Measurements from ENCODE around the gene CDH4. TPM values are rescaled to one million over a fixed set of nuclear protein-coding genes. Genes with fewer than 3 reads are reported as not detected.

CDH4 gene
- total RNA-seq, 2 donors from 2014 or later, result 0.07 to 0.94 TPM

- no peak overlapping the region for H3K27ac ChIP-seq
- H3K9me3 ChIP-seq, result no peaks in the 10 kb centered on the region
- no peak for TF ChIP-seq CTCF (IDR thresholded peaks at IDR 0.05)
- DNase-seq (ENCODE audit: low spot score), result no peak
- no peaks in the 10 kb centered on the region for H3K4me1 ChIP-seq
- H3K4me3 ChIP-seq, result no peak overlapping the region
- H3K36me3 ChIP-seq, result no peaks in the 10 kb centered on the region
- no peaks in the 10 kb centered on the region for H3K27me3 ChIP-seq
Measured at GRCh38 chr20:61299104-61299503, 47.0 kb downstream of the CDH4 start.

GRCh38 chr20:61299618-61300017, 47.6 kb downstream of the CDH4 start:
- Histone ChIP-seq H3K36me3 (no peaks in the 10 kb centered on the region), H3K4me3 (no peak overlapping the region), H3K27ac (no peak overlapping the region), H3K9me3 (no peaks in the 10 kb centered on the region), H3K27me3 (no peaks in the 10 kb centered on the region), H3K4me1 (no peaks in the 10 kb centered on the region)
- no peak for DNase-seq (ENCODE audit: low spot score)
- no peak for TF ChIP-seq CTCF (IDR thresholded peaks at IDR 0.05)

- no peaks in the 10 kb centered on the region for H3K27me3 ChIP-seq
- no peak for DNase-seq (ENCODE audit: low spot score)
- no peaks in the 10 kb centered on the region for H3K9me3 ChIP-seq
- H3K36me3 ChIP-seq, result no peaks in the 10 kb centered on the region
- H3K4me1 ChIP-seq, result no peaks in the 10 kb centered on the region
- TF ChIP-seq CTCF (IDR thresholded peaks at IDR 0.05), result no peak
- H3K4me3 ChIP-seq, result no peak overlapping the region
- no peak overlapping the region for H3K27ac ChIP-seq
Measured at GRCh38 chr20:61300293-61300692, 48.2 kb downstream of the CDH4 start.

GRCh38 chr20:61300709-61301108, 48.6 kb downstream of the CDH4 start:
- H3K9me3 ChIP-seq, result no peaks in the 10 kb centered on the region
- H3K36me3 ChIP-seq, result no peaks in the 10 kb centered on the region
- DNase-seq (ENCODE audit: low spot score), result no peak
- TF ChIP-seq CTCF (IDR thresholded peaks at IDR 0.05), result no peak
- H3K4me3 ChIP-seq, result no peak overlapping the region
- H3K27ac ChIP-seq, result no peak overlapping the region
- no peaks in the 10 kb centered on the region for H3K4me1 ChIP-seq
- no peaks in the 10 kb centered on the region for H3K27me3 ChIP-seq

- no peak overlapping the region for H3K4me3 ChIP-seq
- DNase-seq (ENCODE audit: low spot score), result no peak
- no peak overlapping the region for H3K27ac ChIP-seq
- no peaks in the 10 kb centered on the region for H3K4me1 ChIP-seq
- no peaks in the 10 kb centered on the region for H3K9me3 ChIP-seq
- H3K27me3 ChIP-seq, result no peaks in the 10 kb centered on the region
- no peaks in the 10 kb centered on the region for H3K36me3 ChIP-seq
- no peak for TF ChIP-seq CTCF (IDR thresholded peaks at IDR 0.05)
Measured at GRCh38 chr20:61301711-61302525, 49.9 kb downstream of the CDH4 start.

GRCh38 chr20:61303217-61303616, 51.2 kb downstream of the CDH4 start:
- no peak for DNase-seq (ENCODE audit: low spot score)
- Histone ChIP-seq H3K4me1 (peaks cover 0 to 5% of the 10 kb centered on the region in 2 donors), H3K27ac (no peak overlapping the region), H3K9me3 (no peaks in the 10 kb centered on the region), H3K27me3 (no peaks in the 10 kb centered on the region), H3K36me3 (no peaks in the 10 kb centered on the region), H3K4me3 (no peak overlapping the region)
- no peak for TF ChIP-seq CTCF (IDR thresholded peaks at IDR 0.05)
